ENCODE measurements around the gene KNTC1. TPM values are rescaled to one million over a fixed set of nuclear protein-coding genes. Genes with fewer than 3 reads are reported as not detected.
"Not testable (repeated sequence)": the region's sequence is repeated elsewhere in the genome, so short reads cannot be mapped to it uniquely, and the experiment has no call there.

Gene KNTC1
- total and polyA plus RNA-seq, 4 donors: 4.0 to 34.0 (median 10.9) TPM

DNA sequence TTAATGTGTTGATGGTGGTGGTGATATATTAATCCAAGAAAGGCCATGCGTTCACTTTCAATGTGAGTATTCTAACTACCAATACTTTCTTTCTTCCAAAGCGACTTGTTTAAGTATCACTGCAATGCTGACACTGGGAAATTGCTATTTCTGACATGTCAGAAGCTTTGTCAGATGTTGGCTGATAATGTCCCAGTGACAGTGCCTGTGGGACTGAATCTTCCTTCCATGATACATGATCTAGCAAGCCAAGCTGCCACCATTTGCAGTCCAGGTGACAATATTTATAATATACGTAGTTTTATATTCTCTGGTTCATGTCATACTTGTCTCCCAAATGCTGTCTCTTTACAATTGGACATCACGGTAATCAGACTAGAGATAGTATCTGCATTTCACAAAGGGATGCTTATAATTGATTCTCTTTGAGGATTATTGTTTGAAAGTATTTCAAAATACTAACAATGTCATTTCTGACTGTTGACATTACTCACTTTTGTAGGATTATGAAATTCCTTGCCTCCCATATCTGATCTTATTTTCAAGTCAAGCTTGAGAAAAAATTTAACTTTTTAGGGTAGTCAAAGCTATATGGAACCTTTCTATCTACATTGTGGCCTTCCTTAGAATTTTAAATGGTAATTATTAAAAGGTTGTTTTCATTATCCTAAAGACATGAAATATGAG lies 57.3 kb downstream of the KNTC1 start:
- ATAC-seq (ENCODE audit: insufficient read depth, low FRiP score) (no peak), DNase-seq (no peak)
- H3K4me1 ChIP-seq (ENCODE audit: control insufficient read depth in 5 of 5, insufficient read depth in 5 of 5, low read length in 5 of 5): no peaks in the 10 kb centered on the region
- WGBS, 2 donors: 96 to 97% methylated on average over 4 of the region's 4 CpGs
- peaks cover 10 to 24% (median 14%) of the 10 kb centered on the region in 4 donors for H3K36me3 ChIP-seq (ENCODE audit: control insufficient read depth in 4 of 4, insufficient read depth in 4 of 4, low read length in 4 of 4)
- TF ChIP-seq, protein P1, sequence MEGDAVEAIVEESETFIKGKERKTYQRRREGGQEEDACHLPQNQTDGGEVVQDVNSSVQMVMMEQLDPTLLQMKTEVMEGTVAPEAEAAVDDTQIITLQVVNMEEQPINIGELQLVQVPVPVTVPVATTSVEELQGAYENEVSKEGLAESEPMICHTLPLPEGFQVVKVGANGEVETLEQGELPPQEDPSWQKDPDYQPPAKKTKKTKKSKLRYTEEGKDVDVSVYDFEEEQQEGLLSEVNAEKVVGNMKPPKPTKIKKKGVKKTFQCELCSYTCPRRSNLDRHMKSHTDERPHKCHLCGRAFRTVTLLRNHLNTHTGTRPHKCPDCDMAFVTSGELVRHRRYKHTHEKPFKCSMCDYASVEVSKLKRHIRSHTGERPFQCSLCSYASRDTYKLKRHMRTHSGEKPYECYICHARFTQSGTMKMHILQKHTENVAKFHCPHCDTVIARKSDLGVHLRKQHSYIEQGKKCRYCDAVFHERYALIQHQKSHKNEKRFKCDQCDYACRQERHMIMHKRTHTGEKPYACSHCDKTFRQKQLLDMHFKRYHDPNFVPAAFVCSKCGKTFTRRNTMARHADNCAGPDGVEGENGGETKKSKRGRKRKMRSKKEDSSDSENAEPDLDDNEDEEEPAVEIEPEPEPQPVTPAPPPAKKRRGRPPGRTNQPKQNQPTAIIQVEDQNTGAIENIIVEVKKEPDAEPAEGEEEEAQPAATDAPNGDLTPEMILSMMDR (IDR thresholded peaks at IDR 0.05; ENCODE audit: control extremely low read depth, extremely low read depth): no peak
- H3K27me3 ChIP-seq (ENCODE audit: control insufficient read depth in 3 of 3, insufficient read depth in 3 of 3, low read length in 2 of 3): no peaks in the 10 kb centered on the region
- no peak overlapping the region for H3K27ac ChIP-seq (ENCODE audit: low read depth in 1 of 2, low read length in 1 of 2)
- no peak overlapping the region for H3K9ac ChIP-seq (ENCODE audit: insufficient read depth in 1 of 2, low read length in 2 of 2)
- H3K9me3 ChIP-seq (ENCODE audit: control insufficient read depth in 4 of 4, insufficient read depth in 3 of 4, low read length in 3 of 4): no peaks in the 10 kb centered on the region
- H3K4me3 ChIP-seq: no peak overlapping the region

DNA sequence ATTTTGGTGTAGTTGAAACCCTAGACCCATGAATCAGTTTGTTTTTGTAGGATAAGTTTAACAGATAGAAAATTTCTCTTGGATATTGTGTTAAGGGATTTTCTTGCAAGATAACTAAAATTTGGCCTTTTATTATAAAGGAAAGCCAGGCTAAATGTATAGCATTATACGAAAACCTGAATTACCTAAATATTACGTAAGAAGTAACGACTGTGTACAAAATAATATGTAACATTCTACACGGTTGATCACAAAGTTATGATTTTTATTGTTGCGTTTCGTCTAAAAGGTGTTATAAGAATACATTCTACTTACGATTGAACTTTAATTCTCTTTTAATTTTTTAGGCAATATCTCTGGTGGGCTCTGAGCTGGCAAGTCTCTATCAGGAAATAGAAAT lies 63.9 kb downstream of the KNTC1 start:
- Histone ChIP-seq H3K27me3 (ENCODE audit: control insufficient read depth in 3 of 3, insufficient read depth in 3 of 3, low read length in 2 of 3) (no peaks in the 10 kb centered on the region), H3K27ac (ENCODE audit: low read depth in 1 of 2, low read length in 1 of 2) (no peak overlapping the region), H3K4me3 (no peak overlapping the region), H3K9me3 (ENCODE audit: control insufficient read depth in 4 of 4, insufficient read depth in 3 of 4, low read length in 3 of 4) (no peaks in the 10 kb centered on the region), H3K9ac (ENCODE audit: insufficient read depth in 1 of 2, low read length in 2 of 2) (no peak overlapping the region), H3K4me1 (ENCODE audit: control insufficient read depth in 5 of 5, insufficient read depth in 5 of 5, low read length in 5 of 5) (no peaks in the 10 kb centered on the region), H3K36me3 (ENCODE audit: control insufficient read depth in 4 of 4, insufficient read depth in 4 of 4, low read length in 4 of 4) (peaks cover 0 to 16% (median 7%) of the 10 kb centered on the region in 4 donors)
- TF ChIP-seq, protein P1 (IDR thresholded peaks at IDR 0.05; ENCODE audit: control extremely low read depth, extremely low read depth): no peak
- DNase-seq: no peak
- ATAC-seq (ENCODE audit: insufficient read depth, low FRiP score): no peak
- WGBS, 2 donors: 91 to 96% methylated on average over 7 of the region's 7 CpGs

DNA sequence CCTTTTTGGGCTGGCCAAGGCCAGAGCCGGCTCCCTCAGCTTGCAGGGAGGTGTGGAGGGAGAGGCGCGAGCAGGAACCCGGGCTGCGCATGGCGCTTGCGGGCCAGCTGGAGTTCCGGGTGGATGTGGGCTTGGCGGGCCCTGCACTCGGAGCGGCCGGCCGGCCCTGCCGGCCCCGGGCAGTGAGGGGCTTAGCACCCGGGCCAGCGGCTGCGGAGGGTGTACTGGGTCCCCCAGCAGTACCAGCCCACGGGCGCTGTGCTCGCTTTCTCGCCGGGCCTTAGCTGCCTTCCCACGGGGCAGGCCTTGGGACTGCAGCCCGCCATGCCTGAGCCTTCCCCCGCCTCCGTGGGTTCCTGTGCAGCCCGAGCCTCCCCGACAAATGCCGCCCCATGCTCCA lies 64.9 kb downstream of the KNTC1 start:
- not testable (repeated sequence) for DNase-seq; H3K9me3 ChIP-seq (ENCODE audit: control insufficient read depth in 4 of 4, insufficient read depth in 3 of 4, low read length in 3 of 4); ATAC-seq (ENCODE audit: insufficient read depth, low FRiP score); H3K27me3 ChIP-seq (ENCODE audit: control insufficient read depth in 3 of 3, insufficient read depth in 3 of 3, low read length in 2 of 3); H3K4me1 ChIP-seq (ENCODE audit: control insufficient read depth in 5 of 5, insufficient read depth in 5 of 5, low read length in 5 of 5); H3K4me3 ChIP-seq; H3K9ac ChIP-seq (ENCODE audit: insufficient read depth in 1 of 2, low read length in 2 of 2); H3K27ac ChIP-seq (ENCODE audit: low read depth in 1 of 2, low read length in 1 of 2)
- 98 to 99% methylated on average over 16 to 30 of the region's 30 CpGs for WGBS, 2 donors
- peaks cover 0 to 16% (median 6%) of the 10 kb centered on the region in 4 donors for H3K36me3 ChIP-seq (ENCODE audit: control insufficient read depth in 4 of 4, insufficient read depth in 4 of 4, low read length in 4 of 4)

DNA sequence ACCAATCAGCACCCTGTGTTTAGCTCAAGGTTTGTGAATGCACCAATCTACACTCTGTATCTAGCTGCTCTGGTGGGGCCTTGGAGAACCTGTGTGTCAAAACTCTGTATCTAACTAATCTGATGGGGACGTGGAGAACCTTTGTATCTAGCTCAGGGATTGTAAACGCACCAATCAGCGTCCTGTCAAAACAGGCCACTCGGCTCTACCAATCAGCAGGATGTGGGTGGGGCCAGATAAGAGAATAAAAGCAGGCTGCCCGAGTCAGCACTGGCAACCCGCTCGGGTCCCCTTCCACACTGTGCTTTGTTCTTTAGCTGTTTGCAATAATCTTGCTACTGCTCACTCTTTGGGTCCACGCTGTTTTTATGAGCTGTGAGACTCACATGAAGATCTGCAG lies 65.5 kb downstream of the KNTC1 start:
- not testable (repeated sequence) for ATAC-seq (ENCODE audit: insufficient read depth, low FRiP score); H3K9ac ChIP-seq (ENCODE audit: insufficient read depth in 1 of 2, low read length in 2 of 2); H3K4me3 ChIP-seq; DNase-seq; H3K27me3 ChIP-seq (ENCODE audit: control insufficient read depth in 3 of 3, insufficient read depth in 3 of 3, low read length in 2 of 3); H3K9me3 ChIP-seq (ENCODE audit: control insufficient read depth in 4 of 4, insufficient read depth in 3 of 4, low read length in 3 of 4); H3K4me1 ChIP-seq (ENCODE audit: control insufficient read depth in 5 of 5, insufficient read depth in 5 of 5, low read length in 5 of 5); H3K27ac ChIP-seq (ENCODE audit: low read depth in 1 of 2, low read length in 1 of 2)
- WGBS, 2 donors: 81 to 84% methylated on average over 8 of the region's 8 CpGs
- H3K36me3 ChIP-seq (ENCODE audit: control insufficient read depth in 4 of 4, insufficient read depth in 4 of 4, low read length in 4 of 4): peaks cover 0 to 16% (median 5%) of the 10 kb centered on the region in 4 donors
